Fibroblast of lung (primary cell): ENCODE results near the gene PPM1D. TPM values are rescaled to one million over a fixed set of nuclear protein-coding genes. Genes with fewer than 3 reads are reported as not detected.
A peak's percentile ranks its signal among the peaks of the same experiment; 100 is the strongest.

Source experiments
- DNase-seq, 2 donors: peaks; one replicate each; pipeline versions ENCODE4 v3.0.0 to v3.0.0-alpha.2; 2010; ENCODE audit warnings: low read depth in 2 of 2
- H2AFZ ChIP-seq: 2 replicates; pipeline ENCODE4 v1.5.1; 2012; ENCODE audit warnings: low read length, control low read depth, inconsistent platforms
- H3K27ac ChIP-seq: 2 replicates; pipeline ENCODE4 v1.5.1; 2011; ENCODE audit warnings: low read length, control low read depth; ENCODE audit not compliant: insufficient read depth
- H3K27me3 ChIP-seq: 2 replicates; pipeline ENCODE4 v1.5.1; 2011; ENCODE audit warnings: mild to moderate bottlenecking, low read length; ENCODE audit not compliant: control insufficient read depth, insufficient read depth
- H3K36me3 ChIP-seq: 2 replicates; pipeline ENCODE4 v1.5.1; 2011; ENCODE audit warnings: low read length; ENCODE audit not compliant: control insufficient read depth, insufficient read depth
- H3K4me1 ChIP-seq: 2 replicates; pipeline ENCODE4 v1.5.1; 2011; ENCODE audit warnings: low read length; ENCODE audit not compliant: control insufficient read depth, insufficient read depth; ENCODE audit errors: extremely low read depth
- H3K4me2 ChIP-seq: 2 replicates; pipeline ENCODE4 v1.5.1; 2011; ENCODE audit warnings: low read length, control low read depth; ENCODE audit not compliant: insufficient read depth; ENCODE audit errors: extremely low read depth
- H3K4me3 ChIP-seq, 4 experiments: fragments of 200-600 bp in 1 of 4; sonication (generic) in 1 of 4; replicated peaks in 1 of 4; 2 replicates each; pipeline ENCODE4 v1.5.1; 2011 to 2016; ENCODE audit warnings: low read length in 4 of 4, low read depth in 3 of 4, mild to moderate bottlenecking in 3 of 4, control low read depth in 2 of 4, inconsistent platforms in 1 of 4, mixed read lengths in 1 of 4; ENCODE audit not compliant: insufficient read depth in 1 of 4; ENCODE audit errors: control extremely low read depth in 1 of 4
- H3K79me2 ChIP-seq: 2 replicates; pipeline ENCODE4 v1.5.1; 2012; ENCODE audit warnings: mild to moderate bottlenecking, low read length, inconsistent platforms; ENCODE audit not compliant: control insufficient read depth, insufficient read depth
- H3K9ac ChIP-seq: 2 replicates; pipeline ENCODE4 v1.5.1; 2011; ENCODE audit warnings: mild to moderate bottlenecking, low read length, control low read depth; ENCODE audit not compliant: insufficient read depth
- H3K9me3 ChIP-seq: 2 replicates; pipeline ENCODE4 v1.5.1; 2012; ENCODE audit warnings: low read depth, low read length; ENCODE audit not compliant: control insufficient read depth, insufficient read depth
- H4K20me1 ChIP-seq: 2 replicates; pipeline ENCODE4 v1.5.1; 2011; ENCODE audit warnings: low read length; ENCODE audit not compliant: control insufficient read depth, insufficient read depth; ENCODE audit errors: extremely low read depth
- CTCF ChIP-seq, 2 donors: IDR thresholded peaks in 1 of 2; conservative IDR thresholded peaks in 1 of 2; 1 replicate in 1 of 2; 2 replicates in 1 of 2; pipeline ENCODE4 v1.5.1; 2011 to 2012; ENCODE audit warnings: low read length in 2 of 2, control low read depth in 1 of 2, inconsistent platforms in 1 of 2, low read depth in 1 of 2, mild to moderate bottlenecking in 1 of 2
- EZH2 ChIP-seq: IDR thresholded peaks from 2 replicates; pipeline ENCODE4 v1.5.1; 2012; ENCODE audit warnings: low read length, control low read depth, mild to moderate bottlenecking; ENCODE audit errors: missing control alignments
- polyA plus RNA-seq, 2 donors: library from polyadenylated mRNA; depleted of rRNA in 1 of 2; stranded (reverse) in 1 of 2; unstranded in 1 of 2; fragments of >200 nt; gene quantifications; 2 replicates each; pipeline ENCODE4 v1.2.1, GENCODE V29; 2011 to 2012; ENCODE audit warnings: missing spikeins in 1 of 2
- total RNA-seq: library from RNA; depleted of rRNA; stranded (reverse); fragments of >200 nt; gene quantifications from 2 replicates; pipeline ENCODE4 v1.2.1, GENCODE V29; 2014

Gene PPM1D
- total and polyA plus RNA-seq, 2 donors (not counting 1 experiment from before 2014, with no cell fraction given), result 6.8 to 12.4 TPM

- Histone ChIP-seq H3K4me1 (no peaks in the 10 kb centered on the region), H3K27me3 (no peaks in the 10 kb centered on the region), H3K27ac (no peak overlapping the region), H4K20me1 (no peaks in the 10 kb centered on the region), H3K9me3 (no peaks in the 10 kb centered on the region), H3K4me3 (no peak overlapping the region), H3K79me2 (no peaks in the 10 kb centered on the region), H3K36me3 (no peaks in the 10 kb centered on the region), H3K4me2 (no peak overlapping the region), H3K9ac (no peak overlapping the region), H2AFZ (no peak overlapping the region)
- TF ChIP-seq EZH2, result no peak
- TF ChIP-seq CTCF (conservative IDR thresholded peaks at IDR 0.05 in 1 of 2, IDR thresholded peaks at IDR 0.05 in 1 of 2; ENCODE audit: low read depth in 1 of 2, low read length in 2 of 2), result no peak
- DNase-seq, result no peak
Observed at GRCh38 chr17:60675997-60676396, 76.0 kb downstream of the PPM1D start.

DNA sequence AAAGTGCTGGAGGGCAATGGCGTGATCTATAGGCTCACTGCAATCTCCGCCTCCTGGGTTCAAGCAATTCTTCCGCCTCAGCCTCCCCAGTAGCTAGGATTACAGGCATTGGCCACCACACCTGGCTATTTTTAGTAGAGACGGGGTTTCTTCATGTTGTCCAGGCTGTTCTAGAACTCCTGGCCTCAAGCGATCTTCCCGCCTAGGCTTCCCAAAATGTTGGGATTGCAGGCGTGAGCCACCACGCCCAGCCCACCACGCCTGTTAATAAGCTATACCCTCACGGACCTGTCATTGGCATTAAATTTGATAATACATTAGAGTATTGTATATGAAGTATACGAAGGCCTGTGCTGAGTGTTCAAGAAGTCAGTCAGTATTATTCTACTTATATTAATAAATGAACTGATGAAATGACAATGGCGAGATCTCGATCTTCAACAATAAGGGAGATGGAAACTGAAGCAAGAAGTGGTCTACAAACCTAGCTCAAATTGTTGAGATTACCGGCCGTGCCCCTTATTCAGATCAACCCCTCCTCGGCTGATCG lies 76.8 kb downstream of the PPM1D start:
- H2AFZ ChIP-seq, result peak overlapping the region; percentile 84
- no peaks in the 10 kb centered on the region for H3K4me1 ChIP-seq
- no peak for DNase-seq
- no peaks in the 10 kb centered on the region for H3K79me2 ChIP-seq
- no peaks in the 10 kb centered on the region for H3K36me3 ChIP-seq
- TF ChIP-seq EZH2, result no peak
- no peak for TF ChIP-seq CTCF (conservative IDR thresholded peaks at IDR 0.05 in 1 of 2, IDR thresholded peaks at IDR 0.05 in 1 of 2; ENCODE audit: low read depth in 1 of 2, low read length in 2 of 2)
- H3K9ac ChIP-seq, result peak overlapping the region; percentile 37
- H3K4me2 ChIP-seq, result peak overlapping the region; percentile 91
- H3K4me3 ChIP-seq, result peak overlapping the region; percentile 71 to 84 (median 80)
- no peaks in the 10 kb centered on the region for H3K9me3 ChIP-seq
- H3K27ac ChIP-seq, result peak overlapping the region; percentile 26
- no peaks in the 10 kb centered on the region for H4K20me1 ChIP-seq
- H3K27me3 ChIP-seq, result no peaks in the 10 kb centered on the region

- Histone ChIP-seq H3K4me2 (peak within 1 kb of the TSS; percentile 91), H3K4me3 (peak within 1 kb of the TSS; percentile 71 to 84 (median 80)), H3K27ac (peak within 1 kb of the TSS; percentile 46), H3K4me1 (no peaks in the 10 kb centered on the region), H3K9me3 (no peaks in the 10 kb centered on the region), H3K27me3 (no peaks in the 10 kb centered on the region), H3K79me2 (no peaks in the 10 kb centered on the region), H3K36me3 (no peaks in the 10 kb centered on the region), H4K20me1 (no peaks in the 10 kb centered on the region), H2AFZ (peak within 1 kb of the TSS; percentile 97), H3K9ac (peak within 1 kb of the TSS; percentile 68)
- DNase-seq, result peak; percentile 99
- TF ChIP-seq CTCF (conservative IDR thresholded peaks at IDR 0.05 in 1 of 2, IDR thresholded peaks at IDR 0.05 in 1 of 2; ENCODE audit: low read depth in 1 of 2, low read length in 2 of 2) (no peak), EZH2 (no peak)
Observed at GRCh38 chr17:60677308-60678117, 77.5 kb downstream of the PPM1D start, which contains the start of gene BCAS3. Gene BCAS3 (plus strand): TSS chr17:60677851.
